Thymus (tissue), 11 donors: ENCODE results near the gene C1orf52. TPM values are rescaled to one million over a fixed set of nuclear protein-coding genes. Genes with fewer than 3 reads are reported as not detected.
A peak's percentile ranks its signal among the peaks of the same experiment; 100 is the strongest.

ENCODE experiments used
- DNase-seq, 9 donors: peaks; one replicate each; pipeline ENCODE4 v3.0.0-alpha.2; 2013; ENCODE audit warnings: low spot score in 9 of 9, low read depth in 6 of 9, missing footprints in 1 of 9
- H3K27ac ChIP-seq, 2 donors: one replicate each; pipeline ENCODE4 v1.5.1; 2013; ENCODE audit warnings: control low read depth in 1 of 2, low read depth in 1 of 2, low read length in 1 of 2, mild to moderate bottlenecking in 1 of 2, moderate library complexity in 1 of 2
- H3K27me3 ChIP-seq, 2 donors: one replicate each; pipeline ENCODE4 v1.5.1; 2013; ENCODE audit warnings: low read length in 1 of 2; ENCODE audit not compliant: control insufficient read depth in 2 of 2, insufficient read depth in 1 of 2
- H3K36me3 ChIP-seq, 2 donors: one replicate each; pipeline ENCODE4 v1.5.1; 2013; ENCODE audit warnings: low read length in 1 of 2, mild to moderate bottlenecking in 1 of 2, moderate library complexity in 1 of 2; ENCODE audit not compliant: control insufficient read depth in 2 of 2, insufficient read depth in 2 of 2
- H3K4me1 ChIP-seq, 2 donors: one replicate each; pipeline ENCODE4 v1.5.1; 2013; ENCODE audit warnings: low read length in 2 of 2; ENCODE audit not compliant: control insufficient read depth in 2 of 2, insufficient read depth in 2 of 2
- H3K4me3 ChIP-seq, 2 donors: one replicate each; pipeline ENCODE4 v1.5.1; 2013; ENCODE audit warnings: low read length in 2 of 2, control low read depth in 1 of 2, mild to moderate bottlenecking in 1 of 2
- H3K9me3 ChIP-seq, 2 donors: one replicate each; pipeline ENCODE4 v1.5.1; 2013; ENCODE audit warnings: low read length in 1 of 2, mild to moderate bottlenecking in 1 of 2; ENCODE audit not compliant: control insufficient read depth in 2 of 2, insufficient read depth in 1 of 2
- WGBS: extraction: QIAGEN DNeasy Blood & Tissue Kit; methylation state at CpG from one replicate; pipeline ENCODE4 v1.1.7; 2013; 5-methylcytosine and 5-hydroxymethylcytosine counted together
- polyA plus RNA-seq: library from polyadenylated mRNA; stranded (reverse); fragments of 200-250 nt; gene quantifications from one replicate; pipeline ENCODE4 v1.2.3, GENCODE V29; 2013
- total RNA-seq: library from RNA; stranded (reverse); fragments of 120-200 nt; gene quantifications from one replicate; pipeline ENCODE4 v1.2.4, GENCODE V29; 2013
- donor health status: healthy.

Gene C1orf52
- total and polyA plus RNA-seq, 2 donors = 22.5 to 54.8 TPM

GRCh38 chr1:85297855-85298629 lies 38.6 kb upstream of the C1orf52 start:
- H3K27ac ChIP-seq = peak overlapping the region in 1 of 2 donors; percentile 43
- H3K36me3 ChIP-seq = no peaks in the 10 kb centered on the region
- 78% methylated on average over 11 of the region's 11 CpGs for WGBS
- DNase-seq = peak in 2 of 9 donors; percentile 17 to 40
- H3K27me3 ChIP-seq = no peaks in the 10 kb centered on the region
- H3K4me3 ChIP-seq = no peak overlapping the region
- peaks cover 0 to 13% of the 10 kb centered on the region in 2 donors for H3K4me1 ChIP-seq
- no peaks in the 10 kb centered on the region for H3K9me3 ChIP-seq

- H3K4me1 ChIP-seq = peaks cover 0 to 13% of the 10 kb centered on the region in 2 donors
- H3K27ac ChIP-seq = no peak overlapping the region
- H3K27me3 ChIP-seq = no peaks in the 10 kb centered on the region
- no peaks in the 10 kb centered on the region for H3K36me3 ChIP-seq
- no peaks in the 10 kb centered on the region for H3K9me3 ChIP-seq
- DNase-seq = no peak
- no peak overlapping the region for H3K4me3 ChIP-seq
- WGBS = 92% methylated on average over 1 of the region's 1 CpG
Observed at GRCh38 chr1:85297538-85297854, 38.0 kb upstream of the C1orf52 start.

- Histone ChIP-seq H3K9me3 (no peaks in the 10 kb centered on the region), H3K27me3 (no peaks in the 10 kb centered on the region), H3K36me3 (no peaks in the 10 kb centered on the region), H3K27ac (no peak overlapping the region), H3K4me3 (no peak overlapping the region), H3K4me1 (peaks cover 0 to 13% of the 10 kb centered on the region in 2 donors)
- 91% methylated on average over 1 of the region's 1 CpG for WGBS
- DNase-seq = no peak
Observed at GRCh38 chr1:85296980-85297379, 37.5 kb upstream of the C1orf52 start.

GRCh38 chr1:85295654-85296053 lies 36.2 kb upstream of the C1orf52 start:
- Histone ChIP-seq H3K27ac (no peak overlapping the region), H3K4me3 (no peak overlapping the region), H3K4me1 (peaks cover 0 to 13% of the 10 kb centered on the region in 2 donors), H3K36me3 (no peaks in the 10 kb centered on the region), H3K9me3 (no peaks in the 10 kb centered on the region), H3K27me3 (no peaks in the 10 kb centered on the region)
- WGBS = 88% methylated on average over 4 of the region's 4 CpGs
- DNase-seq = no peak

- 76% methylated on average over 3 of the region's 3 CpGs for WGBS
- no peak overlapping the region for H3K4me3 ChIP-seq
- peaks cover 0 to 13% of the 10 kb centered on the region in 2 donors for H3K4me1 ChIP-seq
- H3K27me3 ChIP-seq = no peaks in the 10 kb centered on the region
- no peak for DNase-seq
- H3K9me3 ChIP-seq = no peaks in the 10 kb centered on the region
- no peak overlapping the region for H3K27ac ChIP-seq
- H3K36me3 ChIP-seq = no peaks in the 10 kb centered on the region
Observed at GRCh38 chr1:85295006-85295431, 35.6 kb upstream of the C1orf52 start.

- Histone ChIP-seq H3K4me1 (no peaks in the 10 kb centered on the region), H3K27me3 (no peaks in the 10 kb centered on the region), H3K4me3 (no peak overlapping the region), H3K36me3 (no peaks in the 10 kb centered on the region), H3K27ac (no peak overlapping the region), H3K9me3 (no peaks in the 10 kb centered on the region)
- 98% methylated on average over 2 of the region's 2 CpGs for WGBS
- no peak for DNase-seq
Observed at GRCh38 chr1:85290826-85291225, 31.4 kb upstream of the C1orf52 start.

- no peak overlapping the region for H3K27ac ChIP-seq
- H3K9me3 ChIP-seq = no peaks in the 10 kb centered on the region
- WGBS = 84% methylated on average over 4 of the region's 4 CpGs
- H3K27me3 ChIP-seq = no peaks in the 10 kb centered on the region
- H3K4me1 ChIP-seq = no peaks in the 10 kb centered on the region
- no peak for DNase-seq
- no peak overlapping the region for H3K4me3 ChIP-seq
- no peaks in the 10 kb centered on the region for H3K36me3 ChIP-seq
Observed at GRCh38 chr1:85289848-85290335, 30.4 kb upstream of the C1orf52 start.

GRCh38 chr1:85289207-85289847 lies 29.9 kb upstream of the C1orf52 start:
- no peaks in the 10 kb centered on the region for H3K9me3 ChIP-seq
- no peaks in the 10 kb centered on the region for H3K36me3 ChIP-seq
- DNase-seq = no peak
- no peaks in the 10 kb centered on the region for H3K4me1 ChIP-seq
- H3K27ac ChIP-seq = no peak overlapping the region
- no peak overlapping the region for H3K4me3 ChIP-seq
- no peaks in the 10 kb centered on the region for H3K27me3 ChIP-seq
- 94% methylated on average over 9 of the region's 9 CpGs for WGBS

- Histone ChIP-seq H3K36me3 (no peaks in the 10 kb centered on the region), H3K9me3 (peaks cover 0 to 7% of the 10 kb centered on the region in 2 donors), H3K27me3 (peaks cover 0 to 4% of the 10 kb centered on the region in 2 donors), H3K27ac (no peak overlapping the region), H3K4me1 (no peaks in the 10 kb centered on the region), H3K4me3 (no peak overlapping the region)
- WGBS = 99% methylated on average over 2 of the region's 2 CpGs
- no peak for DNase-seq
Observed at GRCh38 chr1:85284202-85284601, 24.7 kb upstream of the C1orf52 start.
